ENCODE results near the gene SPATA31C1.
"Not testable (repeated sequence)": the region's sequence is repeated elsewhere in the genome, so short reads cannot be mapped to it uniquely, and the experiment has no call there.

The SPATA31C1 gene

DNA sequence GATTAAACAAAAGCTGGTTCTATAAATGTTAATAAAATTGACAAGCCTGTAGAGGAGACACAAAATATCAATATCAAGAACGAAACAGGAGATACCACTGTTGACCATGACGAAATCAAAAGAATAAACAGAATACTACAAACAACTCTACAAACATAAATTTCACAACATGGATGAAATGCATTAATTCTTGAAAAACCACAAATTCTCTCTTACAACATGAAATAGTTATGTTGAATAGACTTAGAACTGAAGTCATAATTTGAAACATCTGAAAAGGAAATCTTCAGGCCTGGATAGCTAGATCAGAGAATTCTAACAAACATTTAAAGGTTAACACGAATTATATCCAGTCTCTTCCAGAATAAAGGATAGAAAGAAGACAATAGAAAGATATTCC lies 6.9 kb upstream of the SPATA31C1 start:
- TF ChIP-seq, protein P1, sequence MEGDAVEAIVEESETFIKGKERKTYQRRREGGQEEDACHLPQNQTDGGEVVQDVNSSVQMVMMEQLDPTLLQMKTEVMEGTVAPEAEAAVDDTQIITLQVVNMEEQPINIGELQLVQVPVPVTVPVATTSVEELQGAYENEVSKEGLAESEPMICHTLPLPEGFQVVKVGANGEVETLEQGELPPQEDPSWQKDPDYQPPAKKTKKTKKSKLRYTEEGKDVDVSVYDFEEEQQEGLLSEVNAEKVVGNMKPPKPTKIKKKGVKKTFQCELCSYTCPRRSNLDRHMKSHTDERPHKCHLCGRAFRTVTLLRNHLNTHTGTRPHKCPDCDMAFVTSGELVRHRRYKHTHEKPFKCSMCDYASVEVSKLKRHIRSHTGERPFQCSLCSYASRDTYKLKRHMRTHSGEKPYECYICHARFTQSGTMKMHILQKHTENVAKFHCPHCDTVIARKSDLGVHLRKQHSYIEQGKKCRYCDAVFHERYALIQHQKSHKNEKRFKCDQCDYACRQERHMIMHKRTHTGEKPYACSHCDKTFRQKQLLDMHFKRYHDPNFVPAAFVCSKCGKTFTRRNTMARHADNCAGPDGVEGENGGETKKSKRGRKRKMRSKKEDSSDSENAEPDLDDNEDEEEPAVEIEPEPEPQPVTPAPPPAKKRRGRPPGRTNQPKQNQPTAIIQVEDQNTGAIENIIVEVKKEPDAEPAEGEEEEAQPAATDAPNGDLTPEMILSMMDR (IDR thresholded peaks at IDR 0.05; ENCODE audit: low read depth, low read length), result no peak
- no peak overlapping the region for H3K4me3 ChIP-seq (replicated peaks in 1 of 2; ENCODE audit: low read depth in 2 of 2, low read length in 2 of 2)
- no peak for DNase-seq (ENCODE audit: low read depth in 2 of 2)

DNA sequence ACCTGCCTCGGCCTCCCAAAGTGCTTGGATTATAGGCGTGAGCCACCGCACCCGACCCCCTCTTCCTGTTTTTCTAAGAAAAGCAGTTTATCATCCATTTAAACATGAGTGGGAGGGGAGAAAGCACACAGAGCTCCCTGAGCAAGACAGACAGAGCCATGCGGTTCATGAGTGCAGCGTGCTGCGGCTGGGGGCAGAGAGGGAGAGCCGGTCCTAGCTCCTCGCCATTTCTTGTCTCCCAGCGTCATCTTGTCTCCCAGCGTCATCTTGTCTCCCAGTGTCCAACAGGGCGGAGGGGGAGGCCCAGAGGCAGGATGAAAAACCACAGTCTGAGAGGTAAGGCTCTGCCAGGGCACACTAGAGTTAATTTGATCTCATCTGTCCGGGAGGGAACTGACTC lies 1.3 kb downstream of the SPATA31C1 start:
- not testable (repeated sequence) for H3K4me3 ChIP-seq (replicated peaks in 1 of 2; ENCODE audit: low read depth in 2 of 2, low read length in 2 of 2); DNase-seq (ENCODE audit: low read depth in 2 of 2)

DNA sequence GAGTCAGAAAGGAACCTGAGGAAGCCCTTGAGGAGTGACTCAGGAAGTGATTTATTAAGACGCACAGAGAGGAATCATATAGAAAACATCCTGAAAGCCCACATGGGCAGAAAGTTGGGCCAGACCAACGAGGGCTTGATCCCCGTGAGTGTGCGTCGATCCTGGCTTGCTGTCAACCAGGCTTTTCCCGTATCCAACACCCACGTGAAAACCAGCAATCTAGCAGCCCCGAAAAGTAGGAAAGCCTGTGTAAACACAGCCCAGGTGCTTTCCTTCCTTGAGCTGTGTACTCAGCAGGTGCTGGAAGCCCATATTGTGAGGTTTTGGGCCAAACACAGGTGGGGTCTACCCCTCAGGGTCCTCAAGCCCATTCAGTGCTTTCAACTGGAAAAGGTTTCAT lies 3.8 kb downstream of the SPATA31C1 start:
- H3K4me3 ChIP-seq (replicated peaks in 1 of 2; ENCODE audit: low read depth in 2 of 2, low read length in 2 of 2); DNase-seq (ENCODE audit: low read depth in 2 of 2): not testable (repeated sequence)

DNA sequence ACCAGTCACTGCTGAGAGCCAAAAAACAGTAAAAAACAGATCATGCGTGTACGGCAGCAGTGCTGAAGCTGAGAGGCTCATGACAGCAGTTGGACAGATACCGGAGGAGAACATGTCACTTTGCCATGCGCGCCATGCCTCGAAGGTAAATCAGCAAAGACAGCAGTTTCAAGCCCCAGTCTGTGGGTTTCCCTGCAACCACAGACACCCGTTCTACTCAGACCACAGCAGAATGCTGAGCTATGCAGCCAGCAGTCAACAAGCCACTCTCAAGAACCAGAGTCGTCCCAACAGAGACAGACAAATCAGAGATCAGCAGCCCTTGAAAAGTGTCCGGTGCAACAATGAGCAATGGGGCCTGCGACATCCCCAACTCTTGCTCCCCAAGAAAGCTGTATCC lies 5.2 kb downstream of the SPATA31C1 start:
- DNase-seq (ENCODE audit: low read depth in 2 of 2); H3K4me3 ChIP-seq (replicated peaks in 1 of 2; ENCODE audit: low read depth in 2 of 2, low read length in 2 of 2): not testable (repeated sequence)

DNA sequence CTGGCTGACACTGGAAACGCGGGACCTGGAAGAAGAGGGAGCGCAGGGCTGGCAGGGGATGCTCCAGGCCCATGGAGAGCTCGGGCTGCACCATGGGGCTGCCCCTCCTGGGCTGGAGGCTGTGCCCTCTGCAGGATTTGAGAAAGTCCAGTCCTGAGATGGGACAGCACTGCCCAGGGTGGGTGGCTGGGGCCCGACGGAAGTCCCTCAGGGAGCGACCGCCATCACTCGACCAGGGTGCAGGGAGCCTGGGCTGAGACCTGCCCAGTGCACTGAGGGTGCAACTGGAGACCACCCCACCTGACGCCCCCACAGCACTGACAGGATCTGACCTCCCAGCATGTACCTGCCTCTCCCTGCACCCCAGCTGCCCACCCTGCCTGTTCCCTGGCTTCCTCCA lies 7.1 kb downstream of the SPATA31C1 start:
- not testable (repeated sequence) for H3K4me3 ChIP-seq (replicated peaks in 1 of 2; ENCODE audit: low read depth in 2 of 2, low read length in 2 of 2); DNase-seq (ENCODE audit: low read depth in 2 of 2)

DNA sequence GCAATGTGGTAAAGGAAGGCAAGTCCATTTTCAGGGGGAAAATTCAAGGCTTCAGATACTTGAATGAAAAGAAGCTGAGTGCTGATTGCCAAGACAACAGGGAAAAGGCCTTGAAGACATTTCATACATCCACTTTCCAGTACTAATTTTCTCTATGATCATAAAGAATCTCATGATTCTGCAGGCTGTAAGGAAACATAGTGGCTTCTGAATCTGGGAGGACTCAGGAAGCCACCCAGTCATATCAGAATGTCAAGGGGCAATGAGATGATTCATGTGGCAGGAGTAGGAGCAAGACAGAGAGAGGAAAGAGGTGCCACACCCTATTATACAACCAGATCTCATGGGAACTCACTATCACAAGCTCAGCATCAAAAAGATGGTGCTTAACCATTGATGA lies 11.4 kb downstream of the SPATA31C1 start:
- H3K4me3 ChIP-seq (replicated peaks in 1 of 2; ENCODE audit: low read depth in 2 of 2, low read length in 2 of 2); DNase-seq (ENCODE audit: low read depth in 2 of 2): not testable (repeated sequence)

DNA sequence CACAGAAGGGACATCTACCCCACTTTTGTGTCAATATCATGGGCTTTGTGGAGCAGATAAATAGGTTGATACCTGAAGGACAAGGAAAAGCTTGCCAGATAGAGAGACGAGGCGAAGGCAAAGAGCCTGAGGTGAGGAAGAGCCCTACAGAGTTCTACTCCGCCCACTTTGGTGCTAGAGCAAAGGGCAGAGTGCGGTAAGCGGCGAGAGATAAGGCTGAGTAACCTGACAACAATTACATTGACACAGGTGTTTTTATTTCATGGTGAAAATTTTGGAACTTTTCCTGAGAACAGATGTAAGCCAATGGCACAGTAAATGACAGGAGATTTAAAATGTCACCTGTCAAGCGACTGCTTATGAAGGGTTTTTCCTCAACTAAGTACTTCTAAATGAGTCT lies 16.7 kb downstream of the SPATA31C1 start:
- not testable (repeated sequence) for H3K4me3 ChIP-seq (replicated peaks in 1 of 2; ENCODE audit: low read depth in 2 of 2, low read length in 2 of 2); DNase-seq (ENCODE audit: low read depth in 2 of 2)

DNA sequence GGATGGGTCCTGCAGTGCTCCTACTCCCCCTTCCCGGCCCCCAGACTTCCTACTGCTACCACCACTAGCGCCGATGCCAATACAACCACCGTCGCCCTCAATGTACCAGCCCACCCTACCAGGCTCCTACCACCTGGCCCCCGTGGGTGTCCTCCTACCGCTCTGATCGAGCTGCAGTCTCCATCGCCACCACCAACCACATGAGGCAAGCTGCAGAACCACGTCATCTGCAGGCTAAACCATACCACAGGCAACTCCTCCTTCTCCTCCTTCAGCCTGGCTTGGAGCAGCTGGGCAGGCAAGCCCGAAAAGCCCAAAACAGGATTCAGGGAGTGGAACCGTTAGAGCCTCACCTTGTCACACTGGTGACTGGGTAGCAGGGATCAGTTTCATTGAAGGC lies 19.6 kb downstream of the SPATA31C1 start:
- not testable (repeated sequence) for H3K4me3 ChIP-seq (replicated peaks in 1 of 2; ENCODE audit: low read depth in 2 of 2, low read length in 2 of 2); DNase-seq (ENCODE audit: low read depth in 2 of 2)

DNA sequence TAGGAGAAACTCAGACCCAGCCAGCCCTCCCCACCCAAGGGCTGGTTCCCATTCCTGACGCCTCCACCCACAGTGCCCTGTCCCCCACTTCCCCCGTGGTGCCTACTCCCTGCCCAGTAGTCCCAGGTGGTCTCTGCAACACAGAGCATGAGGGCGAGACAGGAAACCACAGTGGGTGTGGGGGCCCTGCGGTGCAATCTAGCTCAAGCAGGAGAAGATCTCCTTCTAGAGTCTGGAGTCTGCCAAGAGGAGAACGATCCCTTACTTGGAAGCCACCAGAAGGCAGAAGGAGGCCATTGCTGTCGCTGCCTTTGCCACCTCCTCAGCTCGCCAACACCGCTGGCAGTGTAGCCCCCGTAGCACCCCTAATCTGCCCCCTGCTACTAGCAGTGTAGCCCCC lies 20.2 kb downstream of the SPATA31C1 start:
- not testable (repeated sequence) for DNase-seq (ENCODE audit: low read depth in 2 of 2); H3K4me3 ChIP-seq (replicated peaks in 1 of 2; ENCODE audit: low read depth in 2 of 2, low read length in 2 of 2)

DNA sequence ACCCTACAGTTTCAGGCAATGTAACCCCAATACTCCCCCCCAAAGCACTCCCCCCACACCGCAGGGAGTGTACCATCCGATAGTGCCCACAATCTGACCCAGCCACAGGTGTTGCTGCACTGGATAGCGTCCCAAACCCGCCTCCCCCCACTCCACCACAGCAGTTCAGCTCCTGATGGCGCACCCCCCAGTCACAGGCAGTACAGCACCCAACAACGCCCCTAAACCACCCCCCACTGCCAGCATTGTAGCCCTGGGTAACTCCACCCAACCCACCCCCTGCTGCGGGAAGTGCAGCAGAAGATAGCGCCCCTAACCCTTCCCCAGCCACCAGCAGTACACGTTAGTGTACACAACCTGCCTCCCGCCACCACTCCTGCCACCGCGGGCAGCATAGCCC lies 20.6 kb downstream of the SPATA31C1 start:
- not testable (repeated sequence) for H3K4me3 ChIP-seq (replicated peaks in 1 of 2; ENCODE audit: low read depth in 2 of 2, low read length in 2 of 2); DNase-seq (ENCODE audit: low read depth in 2 of 2)

DNA sequence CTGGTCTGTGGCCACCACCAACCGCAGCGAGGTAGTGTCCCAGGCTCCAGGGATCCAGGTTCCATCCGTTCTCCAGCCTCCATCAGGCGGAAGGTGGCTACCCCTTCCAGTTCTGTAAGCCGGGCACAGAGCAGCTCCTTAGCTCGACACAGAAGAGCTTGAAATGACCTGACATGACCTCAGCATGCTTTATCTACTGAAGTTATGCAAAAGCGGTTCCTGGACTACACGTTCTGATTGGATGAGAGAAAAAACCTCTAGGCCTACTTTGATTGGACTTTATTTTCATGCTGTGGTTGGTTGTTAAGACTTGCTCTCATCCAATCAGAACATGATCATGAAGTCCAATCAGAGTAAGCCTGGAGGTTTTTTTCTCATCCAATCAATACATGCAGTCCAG lies 21.3 kb downstream of the SPATA31C1 start:
- H3K4me3 ChIP-seq (replicated peaks in 1 of 2; ENCODE audit: low read depth in 2 of 2, low read length in 2 of 2); DNase-seq (ENCODE audit: low read depth in 2 of 2): not testable (repeated sequence)

DNA sequence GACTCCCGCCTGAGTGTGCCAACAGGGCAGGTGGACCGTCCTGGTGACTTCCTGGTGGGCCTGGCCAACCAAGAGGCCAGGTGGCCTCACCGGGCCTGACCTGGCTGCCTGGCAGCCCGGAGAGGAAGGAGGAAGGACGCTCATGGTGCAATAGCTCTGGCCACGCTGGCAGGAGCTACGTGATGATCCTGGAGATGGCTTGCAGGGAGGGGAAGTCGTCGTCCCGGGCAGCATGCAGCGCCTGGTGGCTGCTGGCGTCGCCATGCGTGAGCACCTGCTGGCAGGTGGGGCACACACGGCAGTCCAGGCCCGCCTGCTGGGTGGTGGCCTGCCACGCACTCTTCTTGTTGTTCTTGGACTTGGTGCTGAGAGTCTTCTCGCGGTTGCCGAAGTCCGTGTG lies 26.3 kb downstream of the SPATA31C1 start:
- no peak overlapping the region for H3K4me3 ChIP-seq (replicated peaks in 1 of 2; ENCODE audit: low read depth in 2 of 2, low read length in 2 of 2)
- TF ChIP-seq, protein P1 (IDR thresholded peaks at IDR 0.05; ENCODE audit: low read depth, low read length), result no peak
- DNase-seq (ENCODE audit: low read depth in 2 of 2), result no peak

DNA sequence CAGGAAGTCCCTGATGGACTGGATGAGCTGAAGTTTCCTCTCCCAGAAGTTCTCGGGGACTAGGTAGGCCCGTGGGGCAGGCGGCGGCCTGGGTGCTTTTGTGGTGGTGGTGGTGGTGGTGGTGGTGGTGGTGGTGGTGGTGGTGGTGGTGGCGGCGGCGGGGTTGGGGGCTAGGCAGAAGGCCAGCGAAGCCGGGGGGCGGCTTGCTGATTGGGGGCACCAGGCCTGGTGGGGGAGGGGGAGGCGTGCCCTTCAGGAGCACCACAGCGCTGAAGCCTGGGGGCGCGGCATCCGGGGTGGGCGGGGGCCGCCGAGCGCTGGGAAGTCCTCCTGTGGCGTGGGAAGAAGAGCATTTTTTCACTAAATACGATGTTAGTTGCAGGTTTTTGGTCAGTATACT lies 26.9 kb downstream of the SPATA31C1 start:
- H3K4me3 ChIP-seq (replicated peaks in 1 of 2; ENCODE audit: low read depth in 2 of 2, low read length in 2 of 2), result no peak overlapping the region
- TF ChIP-seq, protein P1 (IDR thresholded peaks at IDR 0.05; ENCODE audit: low read depth, low read length), result no peak
- DNase-seq (ENCODE audit: low read depth in 2 of 2), result no peak
